ENCODE results near the gene SAC3D1. TPM values are rescaled to one million over a fixed set of nuclear protein-coding genes. Genes with fewer than 3 reads are reported as not detected.

The SAC3D1 gene
- total and polyA plus RNA-seq, 2 of the 8 experiments (the other 6 are each of a cell fraction or from before 2014, with no cell fraction given): 19.4 to 25.8 TPM

DNA sequence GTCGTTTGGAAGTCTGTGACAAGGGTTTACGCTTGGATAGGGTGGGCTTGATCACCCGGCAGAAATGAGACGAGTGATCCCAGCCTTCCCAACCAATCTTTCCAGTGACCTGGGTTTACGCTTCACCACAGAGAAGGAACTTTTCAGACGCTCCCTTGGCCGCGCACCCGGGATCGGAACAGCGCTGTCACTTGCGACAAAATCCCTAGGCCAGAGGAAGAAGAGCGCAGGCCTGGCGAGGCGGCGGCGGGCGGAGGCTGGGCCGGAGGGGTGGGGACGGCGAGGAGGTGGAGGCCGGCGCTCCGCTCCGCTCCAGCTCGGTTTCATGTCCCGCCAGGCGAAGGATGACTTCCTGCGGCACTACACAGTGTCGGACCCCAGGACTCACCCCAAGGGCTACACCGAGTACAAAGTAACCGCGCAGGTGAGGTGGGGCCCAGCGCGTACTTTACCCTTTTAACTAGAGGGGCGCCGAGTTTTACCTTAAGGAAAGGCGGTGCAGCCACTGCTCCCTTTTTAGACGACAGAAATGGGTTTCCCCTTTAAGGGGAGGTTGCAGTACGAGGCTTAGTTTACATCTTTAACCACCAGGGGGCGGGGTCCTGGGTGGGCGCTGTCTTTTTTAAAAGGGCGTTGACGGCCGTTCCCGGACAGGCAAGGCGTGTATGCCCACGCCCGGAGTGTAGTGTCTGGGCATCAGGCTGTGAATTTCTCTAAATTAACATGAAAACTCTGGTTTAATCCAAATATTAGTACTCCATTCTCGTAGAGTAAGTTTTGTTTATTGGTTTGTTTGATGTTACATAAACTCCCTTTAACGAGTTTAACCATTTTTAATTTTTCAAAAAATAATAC lies 13.6 kb upstream of the SAC3D1 start, which contains the start of gene SNX15 (continued):
- TF ChIP-seq, protein P1, sequence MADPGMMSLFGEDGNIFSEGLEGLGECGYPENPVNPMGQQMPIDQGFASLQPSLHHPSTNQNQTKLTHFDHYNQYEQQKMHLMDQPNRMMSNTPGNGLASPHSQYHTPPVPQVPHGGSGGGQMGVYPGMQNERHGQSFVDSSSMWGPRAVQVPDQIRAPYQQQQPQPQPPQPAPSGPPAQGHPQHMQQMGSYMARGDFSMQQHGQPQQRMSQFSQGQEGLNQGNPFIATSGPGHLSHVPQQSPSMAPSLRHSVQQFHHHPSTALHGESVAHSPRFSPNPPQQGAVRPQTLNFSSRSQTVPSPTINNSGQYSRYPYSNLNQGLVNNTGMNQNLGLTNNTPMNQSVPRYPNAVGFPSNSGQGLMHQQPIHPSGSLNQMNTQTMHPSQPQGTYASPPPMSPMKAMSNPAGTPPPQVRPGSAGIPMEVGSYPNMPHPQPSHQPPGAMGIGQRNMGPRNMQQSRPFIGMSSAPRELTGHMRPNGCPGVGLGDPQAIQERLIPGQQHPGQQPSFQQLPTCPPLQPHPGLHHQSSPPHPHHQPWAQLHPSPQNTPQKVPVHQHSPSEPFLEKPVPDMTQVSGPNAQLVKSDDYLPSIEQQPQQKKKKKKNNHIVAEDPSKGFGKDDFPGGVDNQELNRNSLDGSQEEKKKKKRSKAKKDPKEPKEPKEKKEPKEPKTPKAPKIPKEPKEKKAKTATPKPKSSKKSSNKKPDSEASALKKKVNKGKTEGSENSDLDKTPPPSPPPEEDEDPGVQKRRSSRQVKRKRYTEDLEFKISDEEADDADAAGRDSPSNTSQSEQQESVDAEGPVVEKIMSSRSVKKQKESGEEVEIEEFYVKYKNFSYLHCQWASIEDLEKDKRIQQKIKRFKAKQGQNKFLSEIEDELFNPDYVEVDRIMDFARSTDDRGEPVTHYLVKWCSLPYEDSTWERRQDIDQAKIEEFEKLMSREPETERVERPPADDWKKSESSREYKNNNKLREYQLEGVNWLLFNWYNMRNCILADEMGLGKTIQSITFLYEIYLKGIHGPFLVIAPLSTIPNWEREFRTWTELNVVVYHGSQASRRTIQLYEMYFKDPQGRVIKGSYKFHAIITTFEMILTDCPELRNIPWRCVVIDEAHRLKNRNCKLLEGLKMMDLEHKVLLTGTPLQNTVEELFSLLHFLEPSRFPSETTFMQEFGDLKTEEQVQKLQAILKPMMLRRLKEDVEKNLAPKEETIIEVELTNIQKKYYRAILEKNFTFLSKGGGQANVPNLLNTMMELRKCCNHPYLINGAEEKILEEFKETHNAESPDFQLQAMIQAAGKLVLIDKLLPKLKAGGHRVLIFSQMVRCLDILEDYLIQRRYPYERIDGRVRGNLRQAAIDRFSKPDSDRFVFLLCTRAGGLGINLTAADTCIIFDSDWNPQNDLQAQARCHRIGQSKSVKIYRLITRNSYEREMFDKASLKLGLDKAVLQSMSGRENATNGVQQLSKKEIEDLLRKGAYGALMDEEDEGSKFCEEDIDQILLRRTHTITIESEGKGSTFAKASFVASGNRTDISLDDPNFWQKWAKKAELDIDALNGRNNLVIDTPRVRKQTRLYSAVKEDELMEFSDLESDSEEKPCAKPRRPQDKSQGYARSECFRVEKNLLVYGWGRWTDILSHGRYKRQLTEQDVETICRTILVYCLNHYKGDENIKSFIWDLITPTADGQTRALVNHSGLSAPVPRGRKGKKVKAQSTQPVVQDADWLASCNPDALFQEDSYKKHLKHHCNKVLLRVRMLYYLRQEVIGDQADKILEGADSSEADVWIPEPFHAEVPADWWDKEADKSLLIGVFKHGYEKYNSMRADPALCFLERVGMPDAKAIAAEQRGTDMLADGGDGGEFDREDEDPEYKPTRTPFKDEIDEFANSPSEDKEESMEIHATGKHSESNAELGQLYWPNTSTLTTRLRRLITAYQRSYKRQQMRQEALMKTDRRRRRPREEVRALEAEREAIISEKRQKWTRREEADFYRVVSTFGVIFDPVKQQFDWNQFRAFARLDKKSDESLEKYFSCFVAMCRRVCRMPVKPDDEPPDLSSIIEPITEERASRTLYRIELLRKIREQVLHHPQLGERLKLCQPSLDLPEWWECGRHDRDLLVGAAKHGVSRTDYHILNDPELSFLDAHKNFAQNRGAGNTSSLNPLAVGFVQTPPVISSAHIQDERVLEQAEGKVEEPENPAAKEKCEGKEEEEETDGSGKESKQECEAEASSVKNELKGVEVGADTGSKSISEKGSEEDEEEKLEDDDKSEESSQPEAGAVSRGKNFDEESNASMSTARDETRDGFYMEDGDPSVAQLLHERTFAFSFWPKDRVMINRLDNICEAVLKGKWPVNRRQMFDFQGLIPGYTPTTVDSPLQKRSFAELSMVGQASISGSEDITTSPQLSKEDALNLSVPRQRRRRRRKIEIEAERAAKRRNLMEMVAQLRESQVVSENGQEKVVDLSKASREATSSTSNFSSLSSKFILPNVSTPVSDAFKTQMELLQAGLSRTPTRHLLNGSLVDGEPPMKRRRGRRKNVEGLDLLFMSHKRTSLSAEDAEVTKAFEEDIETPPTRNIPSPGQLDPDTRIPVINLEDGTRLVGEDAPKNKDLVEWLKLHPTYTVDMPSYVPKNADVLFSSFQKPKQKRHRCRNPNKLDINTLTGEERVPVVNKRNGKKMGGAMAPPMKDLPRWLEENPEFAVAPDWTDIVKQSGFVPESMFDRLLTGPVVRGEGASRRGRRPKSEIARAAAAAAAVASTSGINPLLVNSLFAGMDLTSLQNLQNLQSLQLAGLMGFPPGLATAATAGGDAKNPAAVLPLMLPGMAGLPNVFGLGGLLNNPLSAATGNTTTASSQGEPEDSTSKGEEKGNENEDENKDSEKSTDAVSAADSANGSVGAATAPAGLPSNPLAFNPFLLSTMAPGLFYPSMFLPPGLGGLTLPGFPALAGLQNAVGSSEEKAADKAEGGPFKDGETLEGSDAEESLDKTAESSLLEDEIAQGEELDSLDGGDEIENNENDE (IDR thresholded peaks at IDR 0.05; ENCODE audit: insufficient replicate concordance, low read length): no peak
- TF ChIP-seq CBX5 (IDR thresholded peaks at IDR 0.05; ENCODE audit: low read depth, low read length) (no peak), SUZ12 (IDR thresholded peaks at IDR 0.05; ENCODE audit: low read length) (no peak), TEAD4 (IDR thresholded peaks at IDR 0.05; ENCODE audit: low read depth, low read length) (no peak; the same call in 1 of the 2 replicates), CEBPB (IDR thresholded peaks at IDR 0.05; ENCODE audit: low read depth, low read length) (no peak), RXRA (IDR thresholded peaks at IDR 0.05; ENCODE audit: insufficient read depth, low read depth, low read length) (no peak), JUND (IDR thresholded peaks at IDR 0.05; ENCODE audit: low read length) (peak; percentile 76), SAP30 (IDR thresholded peaks at IDR 0.05; ENCODE audit: insufficient read depth, insufficient replicate concordance, low read length) (no peak)
- TF ChIP-seq, protein P2, sequence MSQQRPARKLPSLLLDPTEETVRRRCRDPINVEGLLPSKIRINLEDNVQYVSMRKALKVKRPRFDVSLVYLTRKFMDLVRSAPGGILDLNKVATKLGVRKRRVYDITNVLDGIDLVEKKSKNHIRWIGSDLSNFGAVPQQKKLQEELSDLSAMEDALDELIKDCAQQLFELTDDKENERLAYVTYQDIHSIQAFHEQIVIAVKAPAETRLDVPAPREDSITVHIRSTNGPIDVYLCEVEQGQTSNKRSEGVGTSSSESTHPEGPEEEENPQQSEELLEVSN (IDR thresholded peaks at IDR 0.05): peak; percentile 97
